HG03175 (cell line): ENCODE measurements around the gene TVP23B.
"Not testable (repeated sequence)": the region's sequence is repeated elsewhere in the genome, so short reads cannot be mapped to it uniquely, and the experiment has no call there.

Experiments
- ATAC-seq: cut with Tn5 transposase; IDR thresholded peaks from one replicate; pipeline ENCODE4 v1.9.1; 2021; ENCODE audit warnings: mild to moderate bottlenecking, moderate library complexity; ENCODE audit not compliant: unreplicated experiment

Gene TVP23B

DNA sequence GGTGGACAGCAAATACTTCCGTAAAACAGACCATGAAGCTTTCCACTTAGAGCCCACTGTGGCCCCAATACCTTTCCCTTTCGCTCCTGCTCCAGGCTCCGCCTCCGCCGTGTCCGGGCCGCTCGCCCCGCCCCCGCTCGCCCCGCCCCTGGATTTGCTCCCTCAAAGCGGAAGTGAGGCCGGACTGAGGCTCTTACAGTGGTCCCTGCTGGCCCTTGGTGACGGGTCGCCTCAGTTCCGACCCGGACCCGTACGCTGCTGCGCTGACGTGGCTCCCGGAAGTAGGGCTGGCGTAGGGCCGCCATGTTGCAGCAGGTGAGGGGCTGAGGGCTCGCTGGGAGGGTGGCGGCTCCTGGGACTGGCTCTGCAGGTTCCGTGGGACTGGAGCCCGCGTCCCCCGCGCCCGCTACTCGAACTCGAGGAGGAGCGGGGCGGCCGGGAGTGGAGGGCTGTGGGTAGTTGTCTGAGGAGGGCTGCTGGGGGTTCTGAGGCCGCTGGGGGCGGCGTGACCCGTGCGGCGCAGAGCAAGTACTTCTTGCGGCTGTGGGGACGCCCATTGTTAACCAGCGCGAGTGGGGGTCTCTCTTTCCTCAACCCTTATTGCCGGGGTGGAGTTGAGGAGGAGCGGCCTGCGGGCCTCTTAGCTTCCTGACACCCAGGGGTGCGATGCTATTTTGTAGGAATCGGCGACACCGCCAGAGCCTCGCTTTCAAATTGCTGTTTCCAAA, at the start of gene TVP23B:
TVP23B (plus strand) TSS at position 193 of the 728 bp plus-strand sequence; CDS start at position 304, 111 bp downstream.
- peak; percentile 96 for ATAC-seq

DNA sequence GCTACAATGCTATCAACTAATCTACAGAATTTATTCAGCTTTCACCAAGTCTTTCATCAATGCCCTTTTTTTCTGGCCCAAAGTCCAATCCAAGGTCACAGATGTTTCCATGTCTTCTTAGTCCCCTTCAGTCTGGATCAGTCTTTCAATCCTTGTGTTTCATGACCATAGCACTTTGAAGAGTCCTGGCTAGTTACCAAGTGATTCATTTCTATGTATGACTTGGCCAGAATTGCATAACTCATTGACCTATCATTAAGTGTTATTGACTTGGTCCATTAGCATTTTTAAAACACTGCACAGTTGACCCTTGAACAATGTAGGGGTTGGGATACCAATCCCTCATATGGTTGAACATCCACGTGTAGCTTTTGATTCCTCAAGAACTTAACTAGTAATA, 48.5 kb upstream of the TVP23B start:
- not testable (repeated sequence) for ATAC-seq

DNA sequence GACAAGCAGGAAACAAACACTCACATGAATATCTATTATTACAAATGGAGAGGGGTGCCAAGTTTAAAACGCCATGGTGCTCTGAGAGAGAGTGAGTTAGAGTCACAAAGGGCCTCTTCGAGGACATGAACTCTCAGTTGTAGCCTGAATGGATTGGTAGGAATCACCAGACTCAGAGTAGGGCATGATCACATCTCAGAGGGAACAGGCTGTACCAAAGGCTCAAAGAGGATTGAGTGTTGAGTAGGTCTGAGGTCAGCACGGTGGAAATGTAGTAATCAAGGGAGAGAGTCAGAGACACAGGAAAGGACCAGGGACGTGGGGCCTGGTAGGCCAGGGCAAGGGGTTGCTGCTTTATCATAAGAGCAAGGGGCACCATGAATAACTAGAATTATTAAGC, 47.6 kb upstream of the TVP23B start:
- not testable (repeated sequence) for ATAC-seq

DNA sequence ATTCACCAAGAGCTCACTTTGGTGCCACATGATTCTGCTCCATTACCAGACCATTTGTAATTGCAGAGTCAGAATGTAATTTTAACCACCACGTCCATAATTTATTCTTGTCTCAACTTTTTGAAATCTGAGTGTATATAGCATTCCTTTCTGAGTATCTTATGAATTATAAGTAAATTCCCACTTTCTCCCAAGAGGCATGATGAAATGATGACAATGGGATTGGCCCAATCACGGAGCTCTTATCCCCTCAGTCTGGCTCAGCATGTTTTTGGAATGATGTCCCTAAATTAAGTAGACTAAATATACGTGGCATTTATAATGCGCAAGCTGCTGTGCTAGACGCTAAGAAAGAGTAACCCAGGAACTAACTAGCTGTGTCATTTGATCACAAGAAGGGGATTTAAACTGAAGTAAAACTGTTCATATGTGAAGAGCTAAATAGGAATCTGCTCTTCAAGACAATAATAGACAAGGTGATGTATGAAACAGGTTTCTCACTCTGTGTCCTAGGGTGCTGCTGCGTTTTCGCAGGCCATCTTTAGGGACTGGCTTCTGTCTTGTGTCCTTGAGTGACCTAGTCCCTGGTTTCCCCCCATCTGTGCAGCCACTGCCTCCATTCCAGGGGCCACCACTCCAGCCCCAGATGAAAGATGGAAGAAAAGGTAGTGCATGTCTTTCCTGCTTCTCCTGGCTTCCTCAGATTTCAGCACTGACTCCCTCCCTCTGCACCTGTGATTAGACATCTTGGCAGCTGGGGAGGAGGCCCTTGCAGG, 41.2 kb upstream of the TVP23B start:
- ATAC-seq = not testable (repeated sequence)

DNA sequence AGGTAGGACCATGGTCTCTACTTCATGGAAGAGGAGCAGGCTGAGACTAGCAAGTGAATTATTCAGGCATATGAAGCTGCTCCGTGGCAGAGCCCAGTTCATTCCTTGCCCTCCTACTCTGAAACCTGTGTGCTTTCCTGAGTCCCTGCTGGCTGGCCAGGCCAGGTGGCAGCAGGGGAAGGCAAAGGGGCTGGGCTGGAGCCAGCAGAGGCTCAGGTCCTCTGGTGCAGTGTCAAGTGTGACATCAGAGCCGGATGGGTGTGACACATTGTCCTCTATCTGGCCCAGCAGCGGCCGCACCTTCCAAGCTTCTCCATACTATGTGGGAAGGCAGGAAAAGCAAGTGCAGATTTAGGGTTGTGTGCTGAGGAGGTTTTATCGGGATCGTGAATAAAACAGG, 39.8 kb upstream of the TVP23B start:
- not testable (repeated sequence) for ATAC-seq

DNA sequence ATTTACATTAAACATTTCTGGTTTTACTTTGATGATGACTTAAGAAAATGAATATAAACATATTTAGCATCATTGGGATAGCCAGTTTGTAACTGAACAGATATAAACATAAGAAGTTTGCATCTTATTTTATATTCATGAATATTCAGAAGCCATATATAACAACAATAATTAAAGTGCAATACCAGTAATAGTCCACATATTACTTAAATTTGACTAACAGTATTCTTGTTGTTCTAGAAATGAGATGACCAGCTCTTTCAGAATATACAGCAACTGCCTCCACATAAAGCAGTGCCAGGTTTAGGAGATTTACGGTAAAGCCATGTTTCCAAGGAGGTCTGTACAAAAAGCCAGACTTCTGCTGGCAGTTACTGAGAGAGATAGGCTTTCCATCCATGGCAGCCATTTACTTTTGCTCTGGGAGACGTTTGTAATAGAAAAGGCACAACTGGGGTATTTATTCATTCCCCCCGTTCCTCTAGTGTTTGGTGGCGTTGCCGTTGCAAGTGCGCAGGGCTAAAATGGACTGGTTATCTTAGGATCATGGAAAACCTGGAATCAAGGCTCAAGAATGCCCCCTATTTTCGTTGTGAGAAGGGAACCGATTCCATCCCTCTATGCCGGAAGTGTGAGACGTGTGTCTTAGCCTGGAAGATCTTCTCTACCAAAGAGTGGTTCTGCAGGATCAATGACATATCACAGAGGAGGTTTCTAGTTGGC, 37.1 kb upstream of the TVP23B start, which contains the start of gene FBXW10:
FBXW10 (plus strand) TSS at position 356 of the 723 bp plus-strand sequence; CDS start at position 547, 191 bp downstream.
- not testable (repeated sequence) for ATAC-seq

DNA sequence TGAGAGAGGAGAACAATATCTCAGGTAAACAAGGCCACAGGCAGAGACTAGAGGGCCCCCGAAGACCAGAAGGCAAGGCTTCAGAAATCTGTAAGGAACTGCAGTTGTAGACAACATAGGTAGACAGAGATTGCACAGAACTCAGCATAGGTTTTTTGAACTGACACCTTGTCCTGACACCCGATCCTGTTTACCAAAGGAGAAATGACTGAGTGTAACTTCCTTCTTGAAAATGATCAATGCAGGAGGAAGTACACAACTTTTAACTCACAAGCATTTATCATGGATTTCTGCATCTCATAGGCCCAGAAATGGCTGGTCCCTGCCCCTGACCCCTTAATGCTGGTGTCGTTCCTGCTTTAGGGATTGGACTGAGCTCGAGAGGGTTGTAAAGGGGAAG, 36.3 kb upstream of the TVP23B start:
- not testable (repeated sequence) for ATAC-seq

DNA sequence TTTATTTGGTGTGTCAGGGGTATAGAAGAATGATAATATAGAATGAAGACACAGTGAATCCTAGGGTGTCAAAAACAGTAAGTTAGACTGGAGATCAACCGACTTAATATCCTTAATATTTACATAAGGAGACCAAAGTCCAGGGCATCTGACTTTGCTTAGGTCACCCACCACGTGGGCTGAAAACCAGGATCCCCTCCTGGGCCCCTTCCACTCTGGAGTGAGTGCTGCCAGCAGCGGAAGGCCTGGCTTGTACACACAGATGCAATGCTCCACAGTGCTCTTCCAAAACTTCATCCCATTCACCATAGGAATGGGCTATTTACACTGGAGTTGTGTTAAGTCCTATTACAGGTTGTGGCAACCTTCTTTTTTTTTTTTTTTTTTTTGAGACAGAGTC, 34.4 kb upstream of the TVP23B start:
- ATAC-seq = not testable (repeated sequence)

DNA sequence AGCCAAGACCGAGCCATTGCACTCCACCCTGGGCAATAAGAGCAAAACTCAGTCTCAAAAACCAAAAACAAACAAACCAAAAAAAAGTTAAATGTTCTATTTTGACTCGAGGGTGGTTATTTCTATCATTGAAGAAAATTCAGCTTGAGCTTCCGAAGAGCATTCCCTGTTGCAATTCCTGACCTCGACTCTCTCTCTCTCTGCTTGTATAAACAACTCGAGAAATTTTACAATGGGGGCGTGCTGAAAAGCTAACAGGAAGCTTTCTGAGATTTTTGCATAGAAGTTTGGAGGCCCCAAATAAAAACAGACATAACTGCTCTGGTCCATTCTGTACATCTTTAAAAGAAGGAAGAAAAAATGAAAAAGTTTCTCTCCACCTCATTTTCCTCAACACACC, 33.5 kb upstream of the TVP23B start:
- not testable (repeated sequence) for ATAC-seq

DNA sequence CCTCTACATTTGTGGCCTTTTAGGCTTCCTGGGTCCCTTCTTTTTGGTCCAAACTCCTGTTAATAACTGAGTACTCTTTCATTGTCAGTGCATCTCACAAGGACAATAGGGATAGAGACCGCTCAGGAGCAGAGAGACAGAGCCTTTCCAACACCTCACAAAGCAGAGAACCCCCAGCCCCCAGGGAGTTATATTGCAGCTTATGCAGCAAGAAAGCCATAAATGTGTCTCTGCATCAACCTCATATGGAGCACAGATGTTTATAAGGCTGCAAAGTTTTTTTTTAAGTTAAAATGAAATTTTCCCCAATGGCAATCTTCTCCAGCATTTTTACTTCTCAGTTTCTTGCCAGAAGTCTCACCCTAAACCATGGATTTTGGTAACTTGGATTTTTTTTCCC, 30.7 kb upstream of the TVP23B start:
- ATAC-seq = not testable (repeated sequence)

DNA sequence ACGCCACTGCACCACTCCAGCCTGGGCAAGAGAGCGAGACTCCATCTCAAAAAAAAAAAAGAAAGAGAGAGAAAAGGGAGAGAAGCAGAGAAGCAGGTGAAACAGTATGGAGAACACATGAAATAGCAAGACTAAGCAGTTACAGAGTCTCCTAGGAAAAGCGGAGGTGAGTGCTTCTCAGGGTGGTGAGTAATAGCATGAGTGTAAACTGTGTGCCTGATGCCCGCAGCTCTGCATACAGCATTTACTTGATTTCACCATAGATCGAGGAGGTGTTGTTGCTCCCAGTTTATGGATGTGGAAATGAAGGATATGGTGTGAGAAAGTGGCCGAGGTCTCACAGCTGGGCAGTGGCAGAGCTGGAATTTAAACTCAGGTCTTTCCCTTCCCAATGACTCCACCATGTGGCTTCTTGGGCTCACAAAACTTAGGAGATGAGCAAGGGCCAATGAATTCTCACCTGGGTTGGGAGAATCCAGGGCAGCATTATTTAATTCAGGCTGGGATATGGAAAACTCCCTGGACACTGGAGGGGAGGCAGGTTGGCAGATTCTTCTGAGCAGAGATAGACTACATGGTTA, 27.1 kb upstream of the TVP23B start:
- not testable (repeated sequence) for ATAC-seq

DNA sequence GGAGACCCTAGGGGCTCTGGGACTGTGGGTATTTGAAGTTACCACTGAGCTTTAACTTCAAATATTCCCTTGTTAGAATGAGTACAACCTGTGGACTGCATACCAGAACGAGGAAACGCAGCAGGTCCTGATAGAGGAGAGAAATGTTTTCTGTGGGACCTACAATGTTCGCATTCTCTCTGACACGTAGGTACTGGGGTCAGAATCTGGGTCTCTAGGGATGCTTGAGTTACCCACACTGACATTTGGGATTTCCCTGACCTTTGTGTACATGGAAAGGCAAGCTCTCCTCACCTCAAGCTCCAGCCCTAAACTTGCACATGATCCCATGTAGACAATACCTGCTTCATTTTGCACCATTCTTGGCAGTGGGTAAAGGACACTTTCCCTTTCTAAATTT, 25.0 kb upstream of the TVP23B start:
- ATAC-seq = not testable (repeated sequence)

DNA sequence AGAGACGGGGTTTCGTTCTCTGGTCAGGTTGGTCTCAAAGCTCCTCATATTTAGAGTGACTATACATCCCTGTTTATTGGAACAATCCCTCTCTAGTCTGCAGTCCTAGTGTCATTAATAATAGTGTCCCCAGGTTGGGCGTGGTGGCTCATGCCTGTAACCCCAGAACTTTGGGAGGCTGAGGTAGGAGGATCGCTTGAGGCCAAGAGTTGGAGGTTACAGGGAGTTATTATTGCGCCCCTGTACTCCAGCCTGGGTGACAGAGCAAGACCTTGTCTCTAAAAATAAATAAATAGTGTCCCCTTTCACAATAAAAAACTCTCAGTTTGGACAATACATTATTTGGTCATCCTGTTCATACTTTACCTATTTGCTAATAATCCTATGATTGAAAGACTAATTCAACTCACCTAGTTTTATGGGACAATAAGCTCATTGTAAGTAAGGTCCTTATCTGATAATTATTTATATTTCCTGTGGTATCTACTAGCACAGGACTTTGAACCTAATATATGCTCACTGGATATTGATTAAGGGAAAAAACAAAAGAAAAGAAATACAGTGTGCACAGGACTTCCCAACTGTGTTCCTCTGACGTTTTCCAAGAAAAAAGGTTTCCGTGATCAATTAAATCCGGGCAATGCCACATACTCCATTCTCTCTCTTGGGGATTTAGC, 23.5 kb upstream of the TVP23B start:
- not testable (repeated sequence) for ATAC-seq

DNA sequence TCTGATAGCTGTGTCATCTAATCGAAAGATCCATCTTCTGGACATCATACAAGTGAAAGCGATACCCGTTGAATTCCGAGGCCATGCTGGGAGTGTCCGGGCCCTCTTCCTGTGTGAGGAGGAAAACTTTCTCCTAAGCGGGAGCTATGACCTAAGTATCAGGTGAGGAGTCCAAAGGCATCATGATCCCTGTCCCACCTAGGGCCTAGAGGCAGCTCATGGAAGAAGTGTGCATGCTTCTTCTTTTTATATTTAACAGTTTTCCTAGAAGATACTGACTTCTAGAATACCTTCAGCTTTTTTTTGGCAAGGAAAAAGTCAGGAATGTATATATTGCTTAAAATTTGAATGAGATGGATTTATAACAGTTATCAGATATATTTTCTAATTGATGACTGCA, 22.6 kb upstream of the TVP23B start:
- ATAC-seq = not testable (repeated sequence)

DNA sequence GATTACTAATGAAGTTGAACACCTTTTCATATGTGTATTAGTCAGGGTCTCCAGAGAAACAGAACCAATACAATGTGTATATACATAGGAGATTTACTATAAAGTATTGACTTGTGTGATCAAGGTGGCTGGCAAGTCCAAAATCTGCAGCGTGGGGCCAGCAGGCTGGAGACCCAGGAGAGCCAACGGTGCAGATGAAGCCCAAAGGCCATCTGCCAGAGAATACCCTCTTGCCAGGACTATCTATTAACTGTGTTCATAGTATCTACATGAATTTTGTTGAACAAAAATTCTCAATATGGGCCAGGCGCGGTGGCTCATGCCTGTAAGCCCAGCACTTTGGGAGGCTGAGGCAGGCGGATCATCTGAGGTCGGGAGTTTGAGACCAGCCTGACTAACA, 20.8 kb upstream of the TVP23B start:
- ATAC-seq = not testable (repeated sequence)

DNA sequence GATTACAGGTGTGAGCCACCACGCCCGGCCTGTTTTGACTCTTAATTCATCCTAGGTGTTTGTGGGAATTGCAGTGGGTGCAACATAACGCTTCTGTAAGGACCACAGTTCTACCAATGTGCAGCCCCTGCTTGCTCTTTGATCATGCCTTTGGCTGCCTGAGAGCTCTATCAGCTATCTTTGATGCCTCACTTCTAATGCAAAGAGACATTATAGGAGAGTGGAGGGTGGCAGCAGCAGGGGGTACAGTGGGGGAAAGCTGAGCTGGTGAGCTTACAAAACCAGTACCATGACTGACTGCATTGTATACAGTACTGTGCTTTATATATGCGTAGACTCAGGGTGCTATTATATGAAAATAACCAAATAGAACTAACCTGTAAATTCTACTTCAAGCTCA, 10.4 kb upstream of the TVP23B start:
- not testable (repeated sequence) for ATAC-seq

DNA sequence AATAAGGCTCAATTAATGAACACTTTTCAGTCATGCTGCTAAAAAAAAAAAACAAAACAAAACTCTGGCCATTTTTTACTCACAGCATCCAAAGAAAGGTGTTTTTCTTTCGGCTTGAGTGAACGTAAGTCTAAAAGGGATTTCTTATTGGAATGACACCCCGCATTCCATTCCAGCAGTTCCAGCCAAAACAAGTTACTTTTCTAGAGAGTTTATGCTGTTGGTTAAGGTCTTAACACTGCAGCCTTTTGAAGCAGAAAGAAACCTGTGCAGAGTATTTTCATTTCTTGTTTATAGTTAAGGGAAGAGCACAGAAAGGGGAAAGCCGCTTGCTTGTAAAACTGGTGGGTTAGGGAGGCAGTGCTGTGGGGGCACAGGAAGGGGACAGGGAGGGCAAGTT, 9.9 kb upstream of the TVP23B start:
- not testable (repeated sequence) for ATAC-seq

DNA sequence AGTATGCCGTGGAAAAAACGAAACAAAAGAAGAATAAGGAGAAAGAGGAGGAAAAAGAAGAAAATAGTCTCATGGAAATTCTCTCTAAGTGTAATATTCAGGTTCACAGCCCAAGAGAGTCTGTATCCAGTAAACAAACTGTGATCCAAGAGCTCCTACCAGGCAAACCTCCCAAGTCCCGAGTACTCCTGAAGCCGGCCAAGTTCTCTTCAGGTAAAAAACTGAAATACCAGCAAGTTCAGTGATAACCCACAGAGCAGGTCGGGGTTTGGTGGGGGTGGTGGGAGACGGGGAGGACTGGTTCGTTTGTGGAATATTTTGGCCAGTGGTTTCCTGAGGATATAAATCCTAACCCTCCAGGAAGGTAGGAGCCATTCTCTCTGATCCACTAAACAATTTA, 8.5 kb upstream of the TVP23B start:
- ATAC-seq = no peak

DNA sequence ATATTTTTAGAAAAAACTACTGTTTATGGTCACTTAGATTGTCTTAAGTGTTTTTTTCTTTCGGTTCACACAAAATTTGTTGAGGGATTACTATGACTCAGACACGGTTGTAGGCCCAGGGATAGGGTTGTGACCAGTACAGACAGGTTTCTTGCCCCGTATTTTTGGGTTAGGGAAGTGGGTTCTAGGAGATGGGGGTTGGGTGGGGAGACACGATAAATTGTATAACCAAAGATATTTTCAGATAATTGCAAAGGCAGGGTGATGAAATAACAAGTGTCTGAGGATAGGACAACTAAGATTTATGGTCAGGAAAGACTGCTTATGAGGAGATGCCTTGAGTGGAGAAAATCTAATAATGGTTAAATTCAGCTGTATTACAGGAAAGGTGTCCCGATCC, 822 bp downstream of the TVP23B start:
- ATAC-seq = not testable (repeated sequence)

DNA sequence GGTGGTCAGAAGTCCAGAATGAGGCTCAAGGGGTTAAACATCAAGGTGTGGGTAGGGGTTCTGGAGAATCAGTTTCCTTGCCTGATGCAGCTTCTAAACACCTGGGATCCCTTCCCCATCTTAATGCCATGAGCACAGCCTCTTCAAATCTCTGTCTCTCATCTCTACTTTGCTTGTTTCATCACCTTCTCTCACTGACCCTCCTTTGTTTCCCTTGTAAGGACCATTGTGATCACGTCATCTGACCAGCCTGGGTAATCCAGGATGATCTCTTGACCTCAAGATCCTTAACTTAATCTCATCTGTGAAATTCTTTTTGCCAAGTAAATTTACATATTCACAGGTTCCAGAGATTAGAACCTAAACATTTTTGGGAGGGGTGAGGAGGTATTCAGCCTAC, 5.0 kb downstream of the TVP23B start:
- ATAC-seq = not testable (repeated sequence)
